ENCODE data around the gene LYL1.

Gene LYL1

GRCh38 chr19:13091400-13092157, 11.1 kb downstream of the LYL1 start:
- DNase-seq = no peak

DNA sequence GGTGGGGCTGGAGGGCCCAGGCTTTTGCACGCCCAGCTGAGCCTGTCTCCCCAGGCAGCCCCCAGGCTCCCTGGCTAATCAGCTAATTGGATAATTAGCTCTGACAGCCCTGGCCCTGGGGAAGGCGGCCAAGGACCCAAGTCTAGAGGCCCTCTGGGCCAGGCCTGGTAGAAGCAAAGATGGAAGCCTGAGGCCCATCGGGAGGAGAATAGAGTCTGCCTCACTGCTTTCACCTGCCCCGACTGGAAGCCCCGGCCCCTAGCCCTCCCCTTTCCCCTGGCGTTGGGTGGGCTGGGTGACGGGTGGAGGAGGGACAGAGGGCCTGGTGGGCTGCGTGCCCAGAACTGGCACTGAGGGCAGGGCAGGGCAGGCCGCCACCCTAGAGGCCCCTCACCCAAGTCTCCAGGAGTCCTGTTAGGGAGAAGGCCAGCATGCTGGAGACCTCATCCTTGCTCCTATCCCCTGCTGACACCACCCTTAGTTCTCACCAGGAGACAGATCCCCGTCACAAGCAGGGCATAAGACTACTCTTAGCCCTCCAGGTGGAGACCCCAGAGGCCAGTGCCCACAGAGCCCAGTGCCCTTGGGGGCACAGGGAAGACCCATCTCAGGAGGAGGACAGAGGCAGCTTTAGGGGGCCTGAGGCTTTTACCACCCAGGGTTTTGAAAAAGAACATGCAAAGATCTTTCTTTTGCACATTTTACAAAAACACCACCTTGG, 12.0 kb downstream of the LYL1 start:
- no peak for DNase-seq

GRCh38 chr19:13089857-13090507, 12.7 kb downstream of the LYL1 start:
- no peak for DNase-seq

GRCh38 chr19:13089139-13089856, 13.4 kb downstream of the LYL1 start:
- DNase-seq = peak in 1 of 2 experiments; percentile 5

- DNase-seq = no peak
Measured at GRCh38 chr19:13087795-13088537, 14.7 kb downstream of the LYL1 start.

DNA sequence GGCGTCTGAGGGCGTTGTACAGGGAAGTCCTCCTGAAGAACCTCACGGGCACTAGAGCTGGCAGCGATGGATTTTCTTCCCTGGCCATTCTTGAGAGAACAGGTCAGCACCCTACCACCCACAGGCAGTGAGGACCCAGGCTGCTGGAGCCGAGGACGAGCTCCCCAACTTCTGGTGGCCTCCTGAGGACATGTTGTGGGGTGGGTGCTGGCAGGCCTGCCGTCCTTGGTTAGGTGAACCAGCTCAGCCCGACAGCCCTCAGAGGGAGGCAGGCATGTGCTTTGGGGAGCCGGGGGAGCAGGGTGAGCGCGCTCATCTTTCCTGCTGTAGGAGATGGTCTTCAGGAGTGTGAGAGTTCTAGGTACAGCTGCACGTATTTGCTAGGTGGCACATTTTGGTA, 15.4 kb downstream of the LYL1 start:
- DNase-seq = no peak

DNA sequence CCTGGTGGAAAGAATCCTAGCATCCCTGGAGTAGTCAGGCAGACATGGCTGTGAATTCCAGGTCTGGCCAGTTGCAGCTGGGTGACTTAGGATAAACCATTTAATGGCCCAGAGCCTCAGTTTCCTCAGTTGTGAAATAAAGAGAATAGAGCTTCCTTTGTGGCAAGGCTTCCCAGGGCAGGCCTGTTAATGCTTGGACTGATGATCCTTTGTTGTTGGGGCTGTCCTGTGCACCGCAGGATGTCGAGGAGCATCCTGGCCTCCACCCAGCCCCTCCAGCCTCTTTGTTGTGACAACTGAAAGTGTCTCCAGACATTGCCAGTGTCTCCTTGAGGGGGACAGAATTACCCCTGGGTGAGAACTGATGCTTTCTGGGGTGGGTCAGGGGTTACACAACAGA, 16.3 kb downstream of the LYL1 start:
- no peak for DNase-seq

DNA sequence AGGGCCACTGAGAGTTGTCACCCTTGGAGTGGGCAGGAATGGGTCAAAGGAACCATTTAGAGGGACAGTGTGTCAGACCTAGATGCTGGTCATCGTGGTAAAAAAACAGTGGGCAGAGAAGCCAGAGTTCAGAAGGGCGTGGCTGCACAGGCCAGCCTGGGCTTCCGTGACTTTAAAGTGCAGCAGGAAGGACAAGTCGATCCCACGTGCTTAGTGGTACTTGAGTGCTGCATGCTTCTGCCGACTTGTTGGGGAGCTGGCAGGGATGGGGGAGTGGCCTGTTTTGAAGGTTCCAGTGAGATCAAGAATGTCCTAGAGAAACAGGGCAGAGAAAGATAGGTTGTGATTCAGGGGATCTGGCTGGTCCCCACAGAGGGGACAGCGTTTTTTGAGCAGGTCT, 17.0 kb downstream of the LYL1 start:
- DNase-seq = no peak

GRCh38 chr19:13083627-13084026, 19.0 kb downstream of the LYL1 start:
- DNase-seq = no peak

DNA sequence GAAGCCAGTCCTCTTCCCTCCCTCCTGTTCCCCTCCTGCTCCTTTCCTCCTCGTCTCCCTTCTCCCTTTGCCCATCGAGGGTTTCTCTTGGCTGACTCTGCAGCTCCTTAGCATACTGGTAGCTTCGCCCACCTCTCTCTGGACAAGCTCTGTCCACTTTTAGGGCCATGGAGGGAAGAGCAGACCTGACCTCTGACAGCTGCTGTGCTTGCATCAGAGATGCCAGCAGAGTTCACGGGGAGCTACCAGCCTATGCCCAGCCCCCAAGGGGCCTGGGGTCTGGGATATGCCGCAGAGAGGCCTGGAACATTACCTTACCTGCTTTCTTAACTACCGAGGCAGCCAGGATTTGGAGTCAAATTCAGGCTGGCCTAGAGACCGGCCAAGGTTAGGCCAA, 19.7 kb downstream of the LYL1 start:
- no peak for DNase-seq

DNA sequence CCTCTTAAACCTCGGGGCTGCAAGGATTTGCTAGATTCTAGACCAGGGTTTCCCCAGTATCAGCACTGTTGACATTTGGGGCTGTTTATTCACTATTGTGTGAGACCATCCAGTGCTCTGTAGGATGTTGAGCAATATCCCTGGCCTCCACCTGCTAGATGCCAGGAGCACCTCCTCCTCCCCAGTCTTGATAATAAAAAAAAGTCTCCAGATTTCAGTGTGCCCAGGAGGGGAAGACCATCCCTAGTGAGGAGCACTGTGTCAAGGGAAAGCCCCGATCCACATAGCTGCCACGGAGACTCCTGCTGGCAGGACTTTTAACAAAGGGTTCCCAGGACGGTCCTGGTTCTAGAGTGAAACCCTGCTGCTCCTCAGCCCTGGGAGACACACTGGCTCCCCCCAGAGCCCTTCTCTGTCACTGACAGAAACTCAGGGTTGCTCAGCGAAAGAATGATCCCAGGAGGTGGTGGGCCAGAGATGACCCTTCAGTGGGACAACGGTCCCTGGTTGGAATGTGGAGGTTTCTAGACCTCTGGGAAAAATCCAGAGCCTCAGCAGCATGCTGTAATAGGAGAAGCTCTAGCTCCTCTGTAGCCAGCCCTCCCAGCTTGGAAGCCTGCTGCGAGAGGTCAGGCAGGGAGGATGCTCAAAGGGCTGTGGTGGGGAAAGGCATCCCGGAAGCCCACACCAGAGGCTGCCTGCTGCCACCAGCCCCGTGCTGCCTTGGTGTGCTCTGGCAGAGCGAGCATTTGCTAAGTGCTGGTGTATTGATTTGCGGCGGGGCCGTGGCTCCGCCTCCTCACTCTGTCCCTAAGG, 20.3 kb downstream of the LYL1 start:
- DNase-seq = no peak

GRCh38 chr19:13079542-13079986, 23.1 kb downstream of the LYL1 start:
- no peak for DNase-seq

GRCh38 chr19:13078897-13079541, 23.6 kb downstream of the LYL1 start:
- DNase-seq = no peak

GRCh38 chr19:13078381-13078780, 24.3 kb downstream of the LYL1 start:
- DNase-seq = no peak

DNA sequence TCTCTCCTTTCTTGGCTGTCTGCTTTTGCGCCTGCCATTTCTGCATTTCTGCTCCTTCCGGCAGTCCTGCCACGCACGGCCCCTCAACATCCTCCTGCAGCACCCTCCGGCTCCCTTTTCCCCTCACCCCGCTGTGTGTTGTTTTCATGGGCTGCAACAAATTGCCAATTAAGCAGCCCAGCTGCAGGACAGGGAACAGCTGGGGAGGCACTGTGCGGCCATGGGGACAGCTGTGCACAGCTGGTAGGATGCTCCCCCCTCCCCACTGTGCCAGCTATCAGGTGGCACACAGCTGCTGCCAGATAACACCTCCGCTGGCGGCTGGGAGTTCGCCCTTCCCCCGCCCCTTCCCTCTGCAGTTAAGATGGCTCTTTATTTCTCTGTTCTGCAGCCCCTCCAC, 25.4 kb downstream of the LYL1 start:
- DNase-seq = no peak

GRCh38 chr19:13076787-13077186, 25.9 kb downstream of the LYL1 start:
- DNase-seq = no peak

DNA sequence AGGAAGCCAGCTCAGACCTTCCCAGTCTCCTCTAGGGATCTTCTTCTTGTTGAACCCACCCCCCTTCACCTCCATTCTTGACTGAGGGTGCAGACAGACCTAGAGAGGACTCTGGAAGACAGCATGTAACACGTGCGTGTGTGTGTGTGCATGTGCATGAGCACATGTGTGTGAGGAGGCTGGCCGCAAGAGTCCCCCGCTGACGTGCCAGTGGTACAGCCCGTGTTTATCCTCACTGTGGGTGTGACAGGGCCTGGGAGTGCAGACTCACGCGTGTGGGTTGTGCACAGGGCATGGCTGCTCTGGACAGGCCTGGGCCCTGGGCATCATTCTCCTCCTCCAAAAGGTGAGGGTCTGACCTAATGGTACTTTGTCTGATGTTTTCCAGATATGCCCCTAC, 26.3 kb downstream of the LYL1 start:
- DNase-seq = no peak

DNA sequence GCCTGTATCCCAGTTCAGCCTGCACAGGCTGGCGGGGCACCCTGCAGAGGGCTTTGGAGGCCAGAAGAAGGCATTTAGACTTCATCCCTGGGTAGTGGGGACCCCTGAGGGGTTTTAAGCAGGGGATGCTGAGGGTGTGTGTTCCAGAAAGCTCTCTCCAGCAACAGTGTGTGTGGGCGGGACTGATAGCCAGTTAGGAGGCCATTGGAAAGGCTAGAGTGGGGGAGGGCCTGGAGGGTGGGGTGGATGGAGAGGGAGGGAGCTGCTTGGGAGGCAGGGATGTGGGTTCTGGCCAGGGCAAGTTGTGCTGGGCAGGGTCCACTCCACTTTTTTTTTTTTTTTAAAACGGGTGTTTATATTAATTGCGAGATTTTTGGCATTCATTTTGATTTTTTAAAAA, 28.3 kb downstream of the LYL1 start:
- no peak for DNase-seq

- no peak for DNase-seq
Measured at GRCh38 chr19:13073263-13073662, 29.4 kb downstream of the LYL1 start.

DNA sequence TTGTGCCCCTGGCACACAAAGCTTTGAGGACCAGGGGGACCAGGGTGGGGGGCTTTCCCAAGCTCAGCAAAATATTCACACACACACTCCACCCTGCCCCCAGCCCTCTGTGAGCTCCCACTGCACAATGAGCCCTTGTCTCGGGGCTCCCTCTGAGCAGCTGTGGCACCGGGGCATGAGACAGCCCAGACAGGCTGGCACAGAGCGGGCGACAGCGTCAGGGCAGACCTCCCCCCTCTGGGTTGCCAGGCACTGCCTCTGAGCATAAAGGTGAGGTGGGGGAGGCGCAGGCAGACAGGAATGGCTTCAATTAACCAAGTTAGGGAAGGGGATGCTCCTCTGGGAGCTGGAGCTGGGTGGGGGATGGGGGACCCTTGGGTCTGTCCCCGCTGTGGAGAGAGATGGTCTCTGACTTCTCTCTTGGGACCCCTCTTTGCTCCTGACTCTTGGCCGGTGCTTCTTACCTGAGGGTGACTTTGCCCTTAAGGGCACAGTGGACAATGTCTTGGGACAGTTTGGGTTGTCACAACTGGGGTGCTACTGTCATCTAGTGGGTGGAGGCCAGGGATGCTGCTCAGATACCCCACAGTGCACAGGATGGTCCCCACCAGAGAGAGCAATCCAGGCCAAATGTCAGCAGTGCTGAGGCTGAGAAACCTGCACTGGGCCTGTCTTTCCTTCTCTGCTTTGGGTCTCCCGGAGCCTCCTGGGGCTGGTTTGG, 30.3 kb downstream of the LYL1 start:
- no peak for DNase-seq
